ENCODE measurements around the gene GRID2. TPM values are rescaled to one million over a fixed set of nuclear protein-coding genes. Genes with fewer than 3 reads are reported as not detected.

Gene GRID2
- polyA plus RNA-seq, 1 donor (not counting 4 experiments of a cell fraction or from before 2014, with no cell fraction given) = not detected

DNA sequence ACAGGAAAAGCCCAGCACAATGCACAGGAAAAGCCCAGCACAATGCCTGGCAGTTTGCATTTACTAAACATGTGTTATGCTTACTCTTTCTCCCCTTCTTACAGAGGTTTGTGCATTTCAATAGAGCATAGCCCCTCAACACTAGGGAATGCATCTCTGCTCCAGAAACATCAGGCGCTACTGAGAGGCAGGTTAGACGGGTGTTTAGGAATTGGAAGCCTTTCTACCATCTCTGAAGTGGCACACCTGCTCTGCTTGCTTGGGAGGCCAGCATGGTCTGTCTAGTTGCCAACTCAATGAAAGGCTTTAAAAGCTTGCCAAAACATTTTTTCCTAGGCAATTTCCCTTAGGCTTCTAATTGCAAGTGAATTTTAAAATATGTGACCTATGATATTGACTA is 55.7 kb downstream of the GRID2 start:
- no peaks in the 10 kb centered on the region for H3K79me2 ChIP-seq (ENCODE audit: control insufficient read depth, insufficient read depth, low read length)
- FAIRE-seq (no peak), DNase-seq (ENCODE audit: low read depth, low spot score) (no peak)
- H3K4me3 ChIP-seq (ENCODE audit: control insufficient read depth in 2 of 3, extremely low read depth in 1 of 3, insufficient read depth in 2 of 3, low read depth in 1 of 3, low read length in 3 of 3) = no peak overlapping the region
- no peaks in the 10 kb centered on the region for H3K9me3 ChIP-seq (ENCODE audit: control insufficient read depth, low read depth, low read length)
- H4K20me1 ChIP-seq (ENCODE audit: control insufficient read depth, extremely low read depth, insufficient read depth, low read length) = no peaks in the 10 kb centered on the region
- H3K4me1 ChIP-seq (ENCODE audit: control insufficient read depth, extremely low read depth, insufficient read depth, low read length) = no peaks in the 10 kb centered on the region
- H3K9me1 ChIP-seq (ENCODE audit: control insufficient read depth, extremely low read depth, insufficient read depth, low read length) = no peaks in the 10 kb centered on the region
- no peak overlapping the region for H2AFZ ChIP-seq (ENCODE audit: control insufficient read depth, low read length)
- dilution Hi-C loops (cut with MboI; ENCODE audit: extremely low pct_ligation_motif_present, low sequenced_read_pairs) = no loop called here
- no peak overlapping the region for H3K27ac ChIP-seq (ENCODE audit: control insufficient read depth, insufficient read depth, low read length)
- no peak for TF ChIP-seq EZH2 (IDR thresholded peaks at IDR 0.05; ENCODE audit: low read length)
- TF ChIP-seq, protein P1, sequence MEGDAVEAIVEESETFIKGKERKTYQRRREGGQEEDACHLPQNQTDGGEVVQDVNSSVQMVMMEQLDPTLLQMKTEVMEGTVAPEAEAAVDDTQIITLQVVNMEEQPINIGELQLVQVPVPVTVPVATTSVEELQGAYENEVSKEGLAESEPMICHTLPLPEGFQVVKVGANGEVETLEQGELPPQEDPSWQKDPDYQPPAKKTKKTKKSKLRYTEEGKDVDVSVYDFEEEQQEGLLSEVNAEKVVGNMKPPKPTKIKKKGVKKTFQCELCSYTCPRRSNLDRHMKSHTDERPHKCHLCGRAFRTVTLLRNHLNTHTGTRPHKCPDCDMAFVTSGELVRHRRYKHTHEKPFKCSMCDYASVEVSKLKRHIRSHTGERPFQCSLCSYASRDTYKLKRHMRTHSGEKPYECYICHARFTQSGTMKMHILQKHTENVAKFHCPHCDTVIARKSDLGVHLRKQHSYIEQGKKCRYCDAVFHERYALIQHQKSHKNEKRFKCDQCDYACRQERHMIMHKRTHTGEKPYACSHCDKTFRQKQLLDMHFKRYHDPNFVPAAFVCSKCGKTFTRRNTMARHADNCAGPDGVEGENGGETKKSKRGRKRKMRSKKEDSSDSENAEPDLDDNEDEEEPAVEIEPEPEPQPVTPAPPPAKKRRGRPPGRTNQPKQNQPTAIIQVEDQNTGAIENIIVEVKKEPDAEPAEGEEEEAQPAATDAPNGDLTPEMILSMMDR (optimal IDR thresholded peaks at IDR 0.05 in 1 of 3, IDR thresholded peaks at IDR 0.05 in 1 of 3, conservative IDR thresholded peaks at IDR 0.05 in 1 of 3; ENCODE audit: extremely low read depth in 1 of 3, insufficient read depth in 2 of 3, low read length in 3 of 3) = no peak
- no peak overlapping the region for H3K9ac ChIP-seq (ENCODE audit: control insufficient read depth, extremely low read depth, insufficient read depth, low read length)
- H3K27me3 ChIP-seq (ENCODE audit: control insufficient read depth, extremely low read depth, insufficient read depth, low read length) = no peaks in the 10 kb centered on the region
- H3K4me2 ChIP-seq (ENCODE audit: control insufficient read depth, extremely low read depth, insufficient read depth, low read depth, low read length) = no peak overlapping the region
- no peaks in the 10 kb centered on the region for H3K36me3 ChIP-seq (ENCODE audit: control insufficient read depth in 2 of 2, extremely low read depth in 1 of 2, insufficient read depth in 2 of 2, low read length in 2 of 2)

DNA sequence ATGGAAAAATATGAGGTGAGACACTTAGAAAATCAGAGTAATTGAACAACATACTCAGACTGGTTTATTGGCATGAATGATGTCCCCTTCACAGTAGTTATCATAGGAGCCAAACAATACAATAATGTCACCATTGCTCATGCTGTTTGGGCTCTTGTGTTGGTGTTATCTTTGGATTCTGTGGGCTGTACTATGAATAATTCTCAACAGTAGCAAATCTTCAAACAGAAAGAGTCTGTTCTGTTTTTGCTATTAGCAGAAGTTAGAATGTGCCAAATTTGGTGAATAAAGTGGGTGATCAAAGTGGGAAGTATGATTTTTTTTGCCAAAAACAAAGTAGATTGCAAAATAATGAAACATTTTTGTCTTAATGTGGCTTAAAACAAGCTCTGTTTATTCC is 58.3 kb downstream of the GRID2 start:
- H3K36me3 ChIP-seq (ENCODE audit: control insufficient read depth in 2 of 2, extremely low read depth in 1 of 2, insufficient read depth in 2 of 2, low read length in 2 of 2) = no peaks in the 10 kb centered on the region
- H3K27me3 ChIP-seq (ENCODE audit: control insufficient read depth, extremely low read depth, insufficient read depth, low read length) = no peaks in the 10 kb centered on the region
- no peak for TF ChIP-seq EZH2 (IDR thresholded peaks at IDR 0.05; ENCODE audit: low read length)
- TF ChIP-seq, protein P1 (optimal IDR thresholded peaks at IDR 0.05 in 1 of 3, IDR thresholded peaks at IDR 0.05 in 1 of 3, conservative IDR thresholded peaks at IDR 0.05 in 1 of 3; ENCODE audit: extremely low read depth in 1 of 3, insufficient read depth in 2 of 3, low read length in 3 of 3) = no peak
- dilution Hi-C loops (cut with MboI; ENCODE audit: extremely low pct_ligation_motif_present, low sequenced_read_pairs) = no loop called here
- H3K27ac ChIP-seq (ENCODE audit: control insufficient read depth, insufficient read depth, low read length) = no peak overlapping the region
- no peaks in the 10 kb centered on the region for H3K79me2 ChIP-seq (ENCODE audit: control insufficient read depth, insufficient read depth, low read length)
- H2AFZ ChIP-seq (ENCODE audit: control insufficient read depth, low read length) = no peak overlapping the region
- no peaks in the 10 kb centered on the region for H3K9me1 ChIP-seq (ENCODE audit: control insufficient read depth, extremely low read depth, insufficient read depth, low read length)
- FAIRE-seq (no peak), DNase-seq (ENCODE audit: low read depth, low spot score) (no peak)
- H3K4me2 ChIP-seq (ENCODE audit: control insufficient read depth, extremely low read depth, insufficient read depth, low read depth, low read length) = no peak overlapping the region
- H3K9me3 ChIP-seq (ENCODE audit: control insufficient read depth, low read depth, low read length) = no peaks in the 10 kb centered on the region
- no peaks in the 10 kb centered on the region for H4K20me1 ChIP-seq (ENCODE audit: control insufficient read depth, extremely low read depth, insufficient read depth, low read length)
- no peak overlapping the region for H3K9ac ChIP-seq (ENCODE audit: control insufficient read depth, extremely low read depth, insufficient read depth, low read length)
- H3K4me1 ChIP-seq (ENCODE audit: control insufficient read depth, extremely low read depth, insufficient read depth, low read length) = no peaks in the 10 kb centered on the region
- no peak overlapping the region for H3K4me3 ChIP-seq (ENCODE audit: control insufficient read depth in 2 of 3, extremely low read depth in 1 of 3, insufficient read depth in 2 of 3, low read depth in 1 of 3, low read length in 3 of 3)
